Liver (tissue), 9 donors: ENCODE results near the gene GRK5. TPM values are rescaled to one million over a fixed set of nuclear protein-coding genes. Genes with fewer than 3 reads are reported as not detected.
A peak's percentile ranks its signal among the peaks of the same experiment; 100 is the strongest.

ENCODE experiments used
- DNase-seq: peaks from one replicate; pipeline ENCODE4 v3.0.0-alpha.2; 2017; ENCODE audit warnings: low spot score
- H3K27ac ChIP-seq, 2 donors: one replicate each; pipeline ENCODE4 v1.7.0; 2013; ENCODE audit warnings: inconsistent platforms in 2 of 2, low read length in 2 of 2, control low read depth in 1 of 2, low read depth in 1 of 2, mild to moderate bottlenecking in 1 of 2
- H3K27me3 ChIP-seq, 4 donors: one replicate each; pipeline versions ENCODE4 v1.6.1 to v1.7.0; 2013; ENCODE audit warnings: low read length in 3 of 4, inconsistent platforms in 1 of 4, mild to moderate bottlenecking in 1 of 4, moderate library complexity in 1 of 4; ENCODE audit not compliant: control insufficient read depth in 4 of 4, insufficient read depth in 4 of 4
- H3K36me3 ChIP-seq, 4 donors: one replicate each; pipeline versions ENCODE4 v1.6.1 to v1.7.0; 2013; ENCODE audit warnings: low read length in 3 of 4, mild to moderate bottlenecking in 3 of 4, low read depth in 1 of 4, moderate library complexity in 1 of 4; ENCODE audit not compliant: control insufficient read depth in 4 of 4, insufficient read depth in 3 of 4
- H3K4me1 ChIP-seq, 4 donors: one replicate each; pipeline versions ENCODE4 v1.6.1 to v1.7.0; 2013; ENCODE audit warnings: low read length in 3 of 4, mild to moderate bottlenecking in 3 of 4, moderate library complexity in 1 of 4; ENCODE audit not compliant: control insufficient read depth in 4 of 4, insufficient read depth in 4 of 4
- H3K4me3 ChIP-seq, 3 donors: one replicate each; pipeline versions ENCODE4 v1.6.1 to v1.7.0; 2013; ENCODE audit warnings: low read length in 3 of 3, control low read depth in 1 of 3, low read depth in 1 of 3, mild to moderate bottlenecking in 1 of 3
- H3K9ac ChIP-seq, 2 donors: one replicate each; pipeline ENCODE4 v1.7.0; 2013; ENCODE audit warnings: low read length in 2 of 2, mild to moderate bottlenecking in 2 of 2, moderate library complexity in 2 of 2, control low read depth in 1 of 2, low read depth in 1 of 2
- H3K9me3 ChIP-seq, 4 donors: one replicate each; pipeline versions ENCODE4 v1.6.1 to v1.7.0; 2013; ENCODE audit warnings: low read length in 3 of 4; ENCODE audit not compliant: control insufficient read depth in 4 of 4
- EGR1 ChIP-seq, 2 donors: IDR thresholded peaks; 2 replicates each; pipeline ENCODE4 v1.6.1; 2016 to 2018; ENCODE audit warnings: antibody characterized with exemption in 2 of 2, low read depth in 2 of 2
- GABPA ChIP-seq, 2 donors: IDR thresholded peaks in 1 of 2; conservative IDR thresholded peaks in 1 of 2; 2 replicates each; pipeline ENCODE4 v1.6.1; 2016; ENCODE audit warnings: antibody characterized with exemption in 2 of 2, mild to moderate bottlenecking in 1 of 2, moderate library complexity in 1 of 2
- JUND ChIP-seq, 2 donors: IDR thresholded peaks; 2 replicates each; pipeline ENCODE4 v1.6.1; 2016; ENCODE audit warnings: antibody characterized with exemption in 2 of 2
- NR2F2 ChIP-seq: IDR thresholded peaks from 2 replicates; pipeline ENCODE4 v1.6.1; 2016; ENCODE audit warnings: antibody characterized with exemption
- RAD21 ChIP-seq, 2 donors: IDR thresholded peaks; 2 replicates each; pipeline ENCODE4 v1.6.1; 2016; ENCODE audit warnings: antibody characterized with exemption in 2 of 2, mild to moderate bottlenecking in 2 of 2
- REST ChIP-seq: IDR thresholded peaks from 2 replicates; pipeline ENCODE4 v1.6.1; 2016; ENCODE audit warnings: antibody characterized with exemption, mild to moderate bottlenecking
- ZBTB33 ChIP-seq: IDR thresholded peaks from 2 replicates; pipeline ENCODE4 v1.6.1; 2016; ENCODE audit warnings: antibody characterized with exemption
- WGBS: extraction: QIAGEN DNeasy Blood & Tissue Kit; methylation state at CpG from one replicate; pipeline ENCODE4 v1.1.7; 2013; 5-methylcytosine and 5-hydroxymethylcytosine counted together
- polyA plus RNA-seq, 2 donors: library from polyadenylated mRNA; stranded (reverse) in 1 of 2; unstranded in 1 of 2; fragments of 200-250 nt in 1 of 2; fragments of >200 nt in 1 of 2; fragmentation: Nextera tagmentation in 1 of 2; extraction: Ambion mirVana in 1 of 2; gene quantifications; one replicate each; pipeline versions ENCODE4 v1.2.1 to v1.2.3, GENCODE V29; 2013 to 2015
- total RNA-seq, 2 donors: library from RNA; depleted of rRNA; stranded (reverse); fragments of >200 nt; gene quantifications; one replicate each; pipeline ENCODE4 v1.2.3, GENCODE V29; 2014
- TF ChIP-seq, protein P1 (sequence below): IDR thresholded peaks from 2 replicates; pipeline ENCODE4 v1.6.1; 2016; ENCODE audit warnings: antibody characterized with exemption
- TF ChIP-seq, protein P2 (sequence below): fragments of 150-350 bp; IDR thresholded peaks from 2 replicates; pipeline ENCODE4 v1.5.1; 2017; ENCODE audit warnings: improper control_type of control experiment, low read depth, low read length; ENCODE audit not compliant: missing input control
- donor health status: healthy.
- donor health status: healthy.
- donor health status: healthy.
- donor health status: healthy.
- donor health status: healthy.

GRK5 gene
- total and polyA plus RNA-seq, 4 donors: 2.1 to 6.6 (median 5.1) TPM

GRCh38 chr10:119233123-119233820 is 25.9 kb downstream of the GRK5 start:
- TF ChIP-seq REST (no peak), NR2F2 (peak; percentile 50)
- H3K9ac ChIP-seq: no peak overlapping the region
- WGBS: 81% methylated on average over 5 of the region's 5 CpGs
- peaks cover 0 to 4% (median under 1%) of the 10 kb centered on the region in 4 donors for H3K4me1 ChIP-seq
- H3K27me3 ChIP-seq: no peaks in the 10 kb centered on the region
- DNase-seq: no peak
- no peaks in the 10 kb centered on the region for H3K9me3 ChIP-seq
- H3K36me3 ChIP-seq: no peaks in the 10 kb centered on the region
- H3K4me3 ChIP-seq: no peak overlapping the region
- H3K27ac ChIP-seq: peak overlapping the region in 1 of 2 donors; percentile 31

GRCh38 chr10:119233821-119234220 is 26.4 kb downstream of the GRK5 start:
- Histone ChIP-seq H3K27ac (peak overlapping the region in 1 of 2 donors; percentile 31), H3K27me3 (no peaks in the 10 kb centered on the region), H3K4me1 (peaks cover 0 to 4% (median 1%) of the 10 kb centered on the region in 4 donors), H3K9me3 (no peaks in the 10 kb centered on the region), H3K9ac (no peak overlapping the region), H3K4me3 (no peak overlapping the region), H3K36me3 (no peaks in the 10 kb centered on the region)
- TF ChIP-seq, protein P1, sequence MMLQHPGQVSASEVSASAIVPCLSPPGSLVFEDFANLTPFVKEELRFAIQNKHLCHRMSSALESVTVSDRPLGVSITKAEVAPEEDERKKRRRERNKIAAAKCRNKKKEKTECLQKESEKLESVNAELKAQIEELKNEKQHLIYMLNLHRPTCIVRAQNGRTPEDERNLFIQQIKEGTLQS: no peak
- TF ChIP-seq GABPA (IDR thresholded peaks at IDR 0.05 in 1 of 2, conservative IDR thresholded peaks at IDR 0.05 in 1 of 2): no peak
- TF ChIP-seq JUND (IDR thresholded peaks at IDR 0.05): no peak
- no peak for TF ChIP-seq REST
- no peak for TF ChIP-seq RAD21 (IDR thresholded peaks at IDR 0.05)
- no peak for TF ChIP-seq EGR1 (IDR thresholded peaks at IDR 0.05; ENCODE audit: low read depth in 2 of 2)
- TF ChIP-seq, protein P2, sequence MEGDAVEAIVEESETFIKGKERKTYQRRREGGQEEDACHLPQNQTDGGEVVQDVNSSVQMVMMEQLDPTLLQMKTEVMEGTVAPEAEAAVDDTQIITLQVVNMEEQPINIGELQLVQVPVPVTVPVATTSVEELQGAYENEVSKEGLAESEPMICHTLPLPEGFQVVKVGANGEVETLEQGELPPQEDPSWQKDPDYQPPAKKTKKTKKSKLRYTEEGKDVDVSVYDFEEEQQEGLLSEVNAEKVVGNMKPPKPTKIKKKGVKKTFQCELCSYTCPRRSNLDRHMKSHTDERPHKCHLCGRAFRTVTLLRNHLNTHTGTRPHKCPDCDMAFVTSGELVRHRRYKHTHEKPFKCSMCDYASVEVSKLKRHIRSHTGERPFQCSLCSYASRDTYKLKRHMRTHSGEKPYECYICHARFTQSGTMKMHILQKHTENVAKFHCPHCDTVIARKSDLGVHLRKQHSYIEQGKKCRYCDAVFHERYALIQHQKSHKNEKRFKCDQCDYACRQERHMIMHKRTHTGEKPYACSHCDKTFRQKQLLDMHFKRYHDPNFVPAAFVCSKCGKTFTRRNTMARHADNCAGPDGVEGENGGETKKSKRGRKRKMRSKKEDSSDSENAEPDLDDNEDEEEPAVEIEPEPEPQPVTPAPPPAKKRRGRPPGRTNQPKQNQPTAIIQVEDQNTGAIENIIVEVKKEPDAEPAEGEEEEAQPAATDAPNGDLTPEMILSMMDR: no peak
- TF ChIP-seq ZBTB33: no peak
- WGBS: 76% methylated on average over 3 of the region's 3 CpGs
- no peak for DNase-seq
